GM19468 (cell line): Measurements from ENCODE around the gene WDR93.
"Not testable (repeated sequence)": the region's sequence is repeated elsewhere in the genome, so short reads cannot be mapped to it uniquely, and the experiment has no call there.

ENCODE experiments used
- ATAC-seq: cut with Tn5 transposase; IDR thresholded peaks from one replicate; pipeline ENCODE4 v1.9.1; 2021; ENCODE audit warnings: mild to moderate bottlenecking, moderate library complexity, moderate number of reproducible peaks; ENCODE audit not compliant: unreplicated experiment; ENCODE audit errors: extremely low read depth

Gene WDR93

GRCh38 chr15:89765694-89766093, 75.1 kb downstream of the WDR93 start:
- no peak for ATAC-seq

- ATAC-seq, result no peak
Measured at GRCh38 chr15:89766357-89767311, 76.0 kb downstream of the WDR93 start.

GRCh38 chr15:89767411-89767915, 76.9 kb downstream of the WDR93 start:
- no peak for ATAC-seq

GRCh38 chr15:89768071-89768500, 77.5 kb downstream of the WDR93 start:
- no peak for ATAC-seq

- no peak for ATAC-seq
Measured at GRCh38 chr15:89769366-89769765, 78.8 kb downstream of the WDR93 start.

- no peak for ATAC-seq
Measured at GRCh38 chr15:89770041-89770440, 79.4 kb downstream of the WDR93 start.

GRCh38 chr15:89772932-89773583, 82.4 kb downstream of the WDR93 start:
- ATAC-seq, result no peak

- no peak for ATAC-seq
Measured at GRCh38 chr15:89774492-89774891, 83.9 kb downstream of the WDR93 start.

GRCh38 chr15:89775815-89776214, 85.2 kb downstream of the WDR93 start:
- no peak for ATAC-seq

GRCh38 chr15:89776274-89777072, 85.9 kb downstream of the WDR93 start, which contains the start of gene MESP2:
TSS of gene MESP2 (plus strand) at chr15:89776332. CDS start at chr15:89776358, 26 bp downstream.
- ATAC-seq, result no peak

GRCh38 chr15:89777073-89777751, 86.6 kb downstream of the WDR93 start:
- ATAC-seq, result no peak

GRCh38 chr15:89777782-89778380, 87.3 kb downstream of the WDR93 start:
- ATAC-seq, result no peak

- ATAC-seq, result no peak
Measured at GRCh38 chr15:89778861-89779260, 88.2 kb downstream of the WDR93 start.

- ATAC-seq, result no peak
Measured at GRCh38 chr15:89780601-89781000, 90.0 kb downstream of the WDR93 start.

- no peak for ATAC-seq
Measured at GRCh38 chr15:89781055-89781454, 90.4 kb downstream of the WDR93 start.

- no peak for ATAC-seq
Measured at GRCh38 chr15:89781891-89782618, 91.4 kb downstream of the WDR93 start.

- not testable (repeated sequence) for ATAC-seq
Measured at GRCh38 chr15:89782619-89782950, 92.0 kb downstream of the WDR93 start.

- ATAC-seq, result no peak
Measured at GRCh38 chr15:89783111-89783860, 92.7 kb downstream of the WDR93 start.
